HEK293T (cell line): ENCODE data around the gene LRRC8E.

Source experiments
- ARNT ChIP-seq: fragments of 450-650 bp; IDR thresholded peaks from 2 replicates; pipeline ENCODE4 v1.6.1; 2017; ENCODE audit warnings: mild to moderate bottlenecking
- BHLHE40 ChIP-seq: fragments of 450-650 bp; IDR thresholded peaks from 2 replicates; pipeline ENCODE4 v1.6.1; 2016; ENCODE audit warnings: mild to moderate bottlenecking, moderate library complexity, borderline replicate concordance
- L3MBTL2 ChIP-seq: fragments of 450-650 bp; conservative IDR thresholded peaks from 2 replicates; pipeline ENCODE4 v1.6.1; 2016; ENCODE audit warnings: mild to moderate bottlenecking
- TF ChIP-seq, protein P1 (sequence below): fragments of 450-650 bp; IDR thresholded peaks from 2 replicates; pipeline ENCODE4 v1.6.1; 2016

DNA sequence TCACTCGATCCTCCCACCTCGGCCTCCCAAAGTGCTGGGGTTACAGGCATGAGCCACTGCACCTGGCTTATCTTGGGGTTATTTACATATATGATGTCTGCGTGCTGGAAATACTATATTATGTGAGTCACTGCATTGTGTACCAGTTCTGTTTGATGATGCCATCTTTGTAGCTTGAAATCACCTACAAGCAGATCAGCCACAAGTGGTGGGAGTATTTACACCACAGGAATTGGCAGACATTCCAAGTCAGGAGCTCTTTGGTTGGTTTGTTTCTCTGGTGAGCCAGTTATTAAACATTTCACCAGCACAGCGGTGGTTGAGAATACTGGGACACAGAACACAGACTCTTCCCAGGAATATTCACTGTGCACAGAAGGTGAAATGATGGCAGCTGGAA is 59.6 kb downstream of the LRRC8E start:
- TF ChIP-seq BHLHE40 (no peak), L3MBTL2 (no peak), ARNT (no peak)
- TF ChIP-seq, protein P1, sequence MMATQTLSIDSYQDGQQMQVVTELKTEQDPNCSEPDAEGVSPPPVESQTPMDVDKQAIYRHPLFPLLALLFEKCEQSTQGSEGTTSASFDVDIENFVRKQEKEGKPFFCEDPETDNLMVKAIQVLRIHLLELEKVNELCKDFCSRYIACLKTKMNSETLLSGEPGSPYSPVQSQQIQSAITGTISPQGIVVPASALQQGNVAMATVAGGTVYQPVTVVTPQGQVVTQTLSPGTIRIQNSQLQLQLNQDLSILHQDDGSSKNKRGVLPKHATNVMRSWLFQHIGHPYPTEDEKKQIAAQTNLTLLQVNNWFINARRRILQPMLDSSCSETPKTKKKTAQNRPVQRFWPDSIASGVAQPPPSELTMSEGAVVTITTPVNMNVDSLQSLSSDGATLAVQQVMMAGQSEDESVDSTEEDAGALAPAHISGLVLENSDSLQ: no peak
